Esophagus muscularis mucosa (tissue), 4 donors: ENCODE results near the gene MR1. TPM values are rescaled to one million over a fixed set of nuclear protein-coding genes. Genes with fewer than 3 reads are reported as not detected.

Experiments used
- DNase-seq: peaks from one replicate; pipeline ENCODE4 v3.0.0-alpha.2; 2017; ENCODE audit errors: extremely low spot score
- H3K27ac ChIP-seq, 4 donors: fragments of 200-600 bp; sonication (generic); replicated peaks in 1 of 4; 1 replicate in 3 of 4; 2 replicates in 1 of 4; pipeline ENCODE4 v1.5.1; 2016 to 2019; ENCODE audit warnings: mild to moderate bottlenecking in 1 of 4
- H3K27me3 ChIP-seq, 4 donors: fragments of 200-600 bp; sonication (generic); one replicate each; pipeline versions ENCODE4 v1.5.1 to v1.6.0; 2016 to 2019
- H3K36me3 ChIP-seq, 4 donors: fragments of 200-600 bp; sonication (generic); one replicate each; pipeline ENCODE4 v1.5.1; 2016 to 2019
- H3K4me1 ChIP-seq, 4 donors: fragments of 200-600 bp; sonication (generic); one replicate each; pipeline ENCODE4 v1.5.1; 2016 to 2019
- H3K4me3 ChIP-seq, 4 donors: fragments of 200-600 bp; sonication (generic); 1 replicate in 2 of 4; 2 replicates in 2 of 4; pipeline ENCODE4 v1.5.1; 2016 to 2019; ENCODE audit warnings: mild to moderate bottlenecking in 4 of 4, moderate library complexity in 1 of 4
- H3K9me3 ChIP-seq, 4 donors: fragments of 200-600 bp; sonication (generic); 1 replicate in 3 of 4; 2 replicates in 1 of 4; pipeline ENCODE4 v1.5.1; 2016 to 2019
- CTCF ChIP-seq, 3 experiments: fragments of 200-600 bp in 2 of 3; fragments of 450-650 bp in 1 of 3; sonication (generic) in 2 of 3; IDR thresholded peaks; one replicate each; pipeline ENCODE4 v1.5.1; 2017 to 2019; ENCODE audit warnings: antibody characterized with exemption in 3 of 3, mild to moderate bottlenecking in 2 of 3, moderate library complexity in 1 of 3
- EP300 ChIP-seq: sonication (generic); formaldehyde crosslinking; IDR thresholded peaks from one replicate; pipeline ENCODE4 v1.6.1; 2017; ENCODE audit warnings: antibody characterized with exemption
- POLR2A ChIP-seq: fragments of 450-650 bp; IDR thresholded peaks from one replicate; pipeline ENCODE4 v1.6.1; 2017; ENCODE audit warnings: antibody characterized with exemption, moderate library complexity, mild to moderate bottlenecking, low read depth
- POLR2AphosphoS5 ChIP-seq, 2 donors: sonication (generic); formaldehyde crosslinking; IDR thresholded peaks; one replicate each; pipeline ENCODE4 v1.6.1; 2017; ENCODE audit warnings: antibody characterized with exemption in 2 of 2
- WGBS: methylation state at CpG from one replicate; pipeline ENCODE4 v1.1.5; 2018; 5-methylcytosine and 5-hydroxymethylcytosine counted together
- intact Hi-C: fragments of 100-400 bp; cut with DNase I; formaldehyde crosslinking; loops from one replicate; pipeline ENCODE4 v1.15.1; 2023
- total RNA-seq, 4 donors: library from RNA; depleted of rRNA; stranded (reverse); fragments of >200 nt; gene quantifications; one replicate each; pipeline versions ENCODE4 v1.1.0 to v1.2.1, GENCODE V29; 2016

Gene MR1
- total RNA-seq, 4 donors from 2014 or later = 10.8 to 23.5 (median 15.4) TPM

DNA sequence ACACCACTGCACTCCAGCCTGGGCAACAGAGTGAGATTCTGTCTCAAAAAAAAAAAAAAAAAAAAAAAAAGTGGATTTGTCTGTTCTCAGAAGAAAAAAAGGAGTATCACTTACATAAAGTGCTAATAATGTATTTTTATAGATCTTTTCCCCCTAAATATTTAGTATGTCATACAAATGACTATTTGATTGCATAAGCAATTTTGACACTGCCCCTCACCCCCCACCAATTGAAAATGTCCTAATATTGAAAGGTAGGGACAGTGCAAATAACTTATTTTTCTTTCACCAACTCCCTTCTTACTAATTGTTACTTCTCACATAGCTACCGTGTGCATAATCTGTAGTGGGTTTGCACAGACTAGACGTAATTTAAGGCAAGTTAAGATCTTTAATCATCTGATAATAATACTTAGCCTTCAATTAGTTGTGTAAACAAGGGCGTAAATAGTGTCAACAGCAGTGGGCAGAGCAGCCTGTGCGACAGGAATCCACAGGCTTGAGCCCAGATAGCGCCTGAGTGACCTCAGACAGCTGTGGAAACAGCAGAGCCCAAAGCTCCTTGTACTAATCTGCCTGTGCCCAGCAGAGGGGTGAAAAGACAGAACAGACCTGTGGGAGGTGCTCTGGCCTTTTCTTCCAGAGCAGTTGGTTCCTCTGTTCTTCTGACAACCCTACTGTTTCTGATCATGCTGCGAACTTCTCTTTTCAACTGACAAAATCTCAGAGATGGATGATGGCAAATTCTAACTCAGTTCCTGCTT is 50.2 kb downstream of the MR1 start:
- DNase-seq = no peak
- WGBS = 49% methylated on average over 6 of the region's 6 CpGs
- no peaks in the 10 kb centered on the region for H3K27me3 ChIP-seq
- H3K9me3 ChIP-seq = no peaks in the 10 kb centered on the region
- no peak overlapping the region for H3K4me3 ChIP-seq
- no peak overlapping the region for H3K27ac ChIP-seq
- intact Hi-C loops = loop anchor here (2.0 kb wide), 1 partner anchor 59 kb away; no protein-coding TSS in a partner anchor
- no peaks in the 10 kb centered on the region for H3K36me3 ChIP-seq
- TF ChIP-seq POLR2A (no peak), CTCF (IDR thresholded peaks at IDR 0.05) (peak; percentile 42 to 54 (median 52))
- peaks cover 9 to 12% (median 10%) of the 10 kb centered on the region in 4 donors for H3K4me1 ChIP-seq

- Histone ChIP-seq H3K9me3 (no peaks in the 10 kb centered on the region), H3K4me3 (no peak overlapping the region), H3K27ac (no peak overlapping the region), H3K27me3 (no peaks in the 10 kb centered on the region), H3K4me1 (peaks cover 9 to 12% (median 10%) of the 10 kb centered on the region in 4 donors), H3K36me3 (no peaks in the 10 kb centered on the region)
- DNase-seq = no peak
- 66% methylated on average over 4 of the region's 4 CpGs for WGBS
- intact Hi-C loops = loop anchor here (2.0 kb wide), 1 partner anchor 58 kb away; no protein-coding TSS in a partner anchor
- TF ChIP-seq CTCF (IDR thresholded peaks at IDR 0.05) (no peak), EP300 (no peak), POLR2AphosphoS5 (IDR thresholded peaks at IDR 0.05) (no peak), POLR2A (no peak)
These were observed 50.8 kb downstream of the MR1 start for GRCh38 chr1:181084606-181084969.

DNA sequence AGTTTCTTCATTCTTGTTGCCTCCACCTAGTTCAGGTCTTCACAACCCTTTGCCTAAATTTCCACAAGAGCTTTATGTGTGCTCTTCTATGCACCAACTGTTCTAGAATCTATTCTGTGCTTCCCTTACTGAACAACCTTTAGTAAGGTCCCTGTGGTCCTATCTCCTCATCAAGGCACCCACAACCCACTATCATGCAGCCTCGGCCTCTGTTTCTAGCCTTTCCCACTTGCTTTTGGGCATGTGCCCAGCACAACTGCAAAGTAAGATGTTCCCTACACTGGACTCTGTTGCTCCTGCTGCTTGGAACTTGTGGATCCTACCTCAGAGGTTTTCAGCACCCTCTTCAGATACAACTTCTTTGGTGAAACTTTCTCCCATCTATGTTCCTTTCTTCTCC is 52.3 kb downstream of the MR1 start:
- Histone ChIP-seq H3K27ac (no peak overlapping the region), H3K4me1 (peaks cover 14 to 17% (median 15%) of the 10 kb centered on the region in 4 donors), H3K4me3 (no peak overlapping the region), H3K9me3 (no peaks in the 10 kb centered on the region), H3K36me3 (no peaks in the 10 kb centered on the region), H3K27me3 (no peaks in the 10 kb centered on the region)
- no peak for TF ChIP-seq EP300
- no peak for TF ChIP-seq CTCF (IDR thresholded peaks at IDR 0.05)
- TF ChIP-seq POLR2AphosphoS5 (IDR thresholded peaks at IDR 0.05) = no peak
- no peak for TF ChIP-seq POLR2A
- WGBS = 93% methylated on average over 1 of the region's 1 CpG
- intact Hi-C loops = loop anchor here (5.0 kb wide), 1 partner anchor 49 kb away; no protein-coding TSS in a partner anchor
- DNase-seq = no peak

DNA sequence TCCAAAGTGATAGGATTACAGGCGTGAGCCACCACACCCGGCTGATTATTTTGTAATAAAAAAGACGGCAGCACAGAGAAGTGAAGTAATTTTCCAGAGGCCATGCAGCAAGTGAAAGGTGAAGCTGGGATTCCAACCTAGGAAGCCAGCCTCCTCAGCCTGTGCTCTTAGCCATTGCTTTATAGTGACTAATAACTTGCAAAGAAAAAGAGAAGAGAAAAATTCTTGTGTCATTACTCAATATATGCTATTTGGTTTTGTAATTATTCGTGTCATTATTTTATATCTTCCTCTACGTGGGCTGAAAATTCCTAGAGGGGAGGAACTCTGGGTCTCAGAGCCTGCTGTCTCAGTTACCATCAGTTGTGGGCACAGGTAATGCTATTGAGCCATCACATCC is 53.1 kb downstream of the MR1 start:
- 64% methylated on average over 5 of the region's 5 CpGs for WGBS
- intact Hi-C loops = loop anchor here (5.0 kb wide), 1 partner anchor 50 kb away; no protein-coding TSS in a partner anchor
- no peak for TF ChIP-seq POLR2A
- no peak for TF ChIP-seq POLR2AphosphoS5 (IDR thresholded peaks at IDR 0.05)
- no peak for TF ChIP-seq CTCF (IDR thresholded peaks at IDR 0.05)
- TF ChIP-seq EP300 = no peak

More for the DNA sequence above, 53.1 kb downstream of the MR1 start:
- Histone ChIP-seq H3K9me3 (no peaks in the 10 kb centered on the region), H3K36me3 (no peaks in the 10 kb centered on the region), H3K4me3 (no peak overlapping the region), H3K4me1 (peaks cover 23 to 26% (median 24%) of the 10 kb centered on the region in 4 donors), H3K27ac (no peak overlapping the region), H3K27me3 (no peaks in the 10 kb centered on the region)
- no peak for DNase-seq
